Right renal cortex interstitium (tissue), 3 donors: ENCODE results near the gene PPP1R12B. TPM values are rescaled to one million over a fixed set of nuclear protein-coding genes. Genes with fewer than 3 reads are reported as not detected.
"Not testable (repeated sequence)": the region's sequence is repeated elsewhere in the genome, so short reads cannot be mapped to it uniquely, and the experiment has no call there.

Experiments used
- DNase-seq, 3 donors: peaks; one replicate each; pipeline ENCODE4 v3.0.0-alpha.2; 2013; ENCODE audit warnings: low read depth in 3 of 3, low spot score in 2 of 3
- polyA plus RNA-seq, 3 donors: library from polyadenylated mRNA; unstranded; fragments of 120-200 nt; gene quantifications; one replicate each; pipeline ENCODE4 v1.2.1, GENCODE V29; 2013; ENCODE audit not compliant: insufficient read length in 3 of 3

Gene PPP1R12B
- polyA plus RNA-seq, 3 donors, result 13.0 to 16.0 (median 15.6) TPM

- DNase-seq, result not testable (repeated sequence)
Observed at GRCh38 chr1:202401771-202402170, 53.3 kb downstream of the PPP1R12B start.

GRCh38 chr1:202403381-202403780 lies 54.9 kb downstream of the PPP1R12B start:
- not testable (repeated sequence) for DNase-seq

- no peak for DNase-seq
Observed at GRCh38 chr1:202405928-202406327, 57.4 kb downstream of the PPP1R12B start.

GRCh38 chr1:202406896-202407295 lies 58.4 kb downstream of the PPP1R12B start:
- DNase-seq, result not testable (repeated sequence)

GRCh38 chr1:202407378-202407777 lies 58.9 kb downstream of the PPP1R12B start:
- not testable (repeated sequence) for DNase-seq

- not testable (repeated sequence) for DNase-seq
Observed at GRCh38 chr1:202410251-202410650, 61.8 kb downstream of the PPP1R12B start.

- DNase-seq, result not testable (repeated sequence)
Observed at GRCh38 chr1:202410854-202411357, 62.4 kb downstream of the PPP1R12B start.

- no peak for DNase-seq
Observed at GRCh38 chr1:202411422-202411821, 62.9 kb downstream of the PPP1R12B start.

GRCh38 chr1:202412421-202412820 lies 63.9 kb downstream of the PPP1R12B start:
- DNase-seq, result not testable (repeated sequence)

GRCh38 chr1:202416641-202417040 lies 68.1 kb downstream of the PPP1R12B start:
- DNase-seq, result no peak

GRCh38 chr1:202417141-202417540 lies 68.6 kb downstream of the PPP1R12B start:
- not testable (repeated sequence) for DNase-seq

- DNase-seq, result not testable (repeated sequence)
Observed at GRCh38 chr1:202417762-202418201, 69.3 kb downstream of the PPP1R12B start.

- DNase-seq, result not testable (repeated sequence)
Observed at GRCh38 chr1:202419731-202420130, 71.2 kb downstream of the PPP1R12B start.

- DNase-seq, result not testable (repeated sequence)
Observed at GRCh38 chr1:202420422-202421094, 72.1 kb downstream of the PPP1R12B start.

GRCh38 chr1:202422709-202423108 lies 74.2 kb downstream of the PPP1R12B start:
- not testable (repeated sequence) for DNase-seq

- DNase-seq, result not testable (repeated sequence)
Observed at GRCh38 chr1:202424260-202424659, 75.8 kb downstream of the PPP1R12B start.

GRCh38 chr1:202430111-202430510 lies 81.6 kb downstream of the PPP1R12B start:
- DNase-seq, result not testable (repeated sequence)

GRCh38 chr1:202432338-202432737 lies 83.8 kb downstream of the PPP1R12B start:
- not testable (repeated sequence) for DNase-seq

- DNase-seq, result no peak
Observed at GRCh38 chr1:202433155-202434043, 84.9 kb downstream of the PPP1R12B start.

GRCh38 chr1:202434059-202434458 lies 85.6 kb downstream of the PPP1R12B start:
- DNase-seq, result no peak
